HepG2 (cell line): ENCODE results near the gene EMC9. TPM values are rescaled to one million over a fixed set of nuclear protein-coding genes. Genes with fewer than 3 reads are reported as not detected.

Source experiments
- ADNP ChIP-seq: sonication (generic); formaldehyde crosslinking; IDR thresholded peaks from 2 replicates; pipeline ENCODE4 v1.4.0; 2020; ENCODE audit warnings: missing genetic modification reagents
- CCAR2 ChIP-seq: fragments of 200-400 bp; formaldehyde crosslinking; optimal IDR thresholded peaks from 2 replicates; pipeline ENCODE3; 2018; ENCODE audit warnings: low read depth, mild to moderate bottlenecking, low read length, moderate library complexity
- CEBPG ChIP-seq: IDR thresholded peaks from 2 replicates; pipeline ENCODE4 v1.6.1; 2016
- DNMT3B ChIP-seq: conservative IDR thresholded peaks from 2 replicates; pipeline ENCODE4 v1.6.1; 2016; ENCODE audit warnings: missing biosample characterization, control low read depth
- DRAP1 ChIP-seq: IDR thresholded peaks from 2 replicates; pipeline ENCODE4 v1.6.1; 2016; ENCODE audit warnings: missing genetic modification reagents, missing compliant biosample characterization
- HOMEZ ChIP-seq: IDR thresholded peaks from 2 replicates; pipeline ENCODE4 v1.6.1; 2016; ENCODE audit warnings: low read depth
- IKZF5 ChIP-seq: IDR thresholded peaks from 2 replicates; pipeline ENCODE4 v1.6.1; 2018; ENCODE audit warnings: missing genetic modification reagents, mild to moderate bottlenecking, missing compliant biosample characterization
- IRF9 ChIP-seq: sonication (generic); formaldehyde crosslinking; IDR thresholded peaks from 2 replicates; pipeline ENCODE4 v1.8.0; 2022; ENCODE audit warnings: missing genetic modification reagents, mild to moderate bottlenecking, borderline replicate concordance
- KDM6A ChIP-seq: IDR thresholded peaks from 2 replicates; pipeline ENCODE4 v1.6.1; 2016; ENCODE audit warnings: low read depth
- NCOA2 ChIP-seq: sonication (generic); formaldehyde crosslinking; IDR thresholded peaks from 2 replicates; pipeline ENCODE4 v1.8.0; 2022; ENCODE audit warnings: inconsistent platforms
- POLR2A ChIP-seq, 2 experiments: IDR thresholded peaks; 2 replicates each; pipeline ENCODE4 v1.6.1; 2011; ENCODE audit warnings: low read depth in 2 of 2, low read length in 2 of 2, mild to moderate bottlenecking in 1 of 2, moderate library complexity in 1 of 2; ENCODE audit not compliant: insufficient read depth in 1 of 2
- SALL1 ChIP-seq: sonication (generic); formaldehyde crosslinking; IDR thresholded peaks from 2 replicates; pipeline ENCODE4 v1.8.0; 2022; ENCODE audit warnings: mild to moderate bottlenecking, missing genetic modification reagents
- SMARCE1 ChIP-seq: fragments of 450-650 bp; IDR thresholded peaks from 2 replicates; pipeline ENCODE4 v1.6.1; 2017; ENCODE audit warnings: borderline replicate concordance
- SMYD3 ChIP-seq: sonication (generic); formaldehyde crosslinking; IDR thresholded peaks from 2 replicates; pipeline ENCODE4 v1.8.1; 2023; ENCODE audit warnings: mild to moderate bottlenecking, missing genetic modification reagents
- ZBTB7B ChIP-seq: sonication (generic); formaldehyde crosslinking; IDR thresholded peaks from 2 replicates; pipeline ENCODE4 v1.4.0; 2020; ENCODE audit warnings: missing genetic modification reagents
- ZMYM3 ChIP-seq: sonication (generic); formaldehyde crosslinking; IDR thresholded peaks from 2 replicates; pipeline ENCODE4 v1.5.1; 2020; ENCODE audit warnings: mild to moderate bottlenecking, missing genetic modification reagents
- ZNF160 ChIP-seq: sonication (generic); formaldehyde crosslinking; IDR thresholded peaks from 2 replicates; pipeline ENCODE4 v1.8.0; 2022; ENCODE audit warnings: mild to moderate bottlenecking, inconsistent platforms, missing genetic modification reagents
- ZNF362 ChIP-seq: sonication (generic); formaldehyde crosslinking; IDR thresholded peaks from 2 replicates; pipeline ENCODE4 v1.4.0; 2020; ENCODE audit warnings: missing genetic modification reagents, mild to moderate bottlenecking, borderline replicate concordance
- ZNF607 ChIP-seq: sonication (generic); formaldehyde crosslinking; IDR thresholded peaks from 2 replicates; pipeline ENCODE4 v1.5.1; 2020; ENCODE audit warnings: missing genetic modification reagents, mild to moderate bottlenecking, borderline replicate concordance
- ZNF747 ChIP-seq: sonication (generic); formaldehyde crosslinking; IDR thresholded peaks from 2 replicates; pipeline ENCODE4 v1.8.1; 2023; ENCODE audit warnings: missing genetic modification reagents, mild to moderate bottlenecking, borderline replicate concordance
- ZNF83 ChIP-seq: sonication (generic); formaldehyde crosslinking; IDR thresholded peaks from 2 replicates; pipeline ENCODE4 v1.4.0; 2020; ENCODE audit warnings: missing genetic modification reagents, mild to moderate bottlenecking, borderline replicate concordance
- polyA plus RNA-seq, 8 experiments: library from polyadenylated mRNA; depleted of rRNA in 3 of 8; stranded (reverse) in 7 of 8; unstranded in 1 of 8; fragments of >200 nt; fragmentation: Illumina TruSeq in 4 of 8; extraction: Trizol in 4 of 8; gene quantifications; 2 replicates each; pipeline versions ENCODE4 v1.2.1 to v1.2.3, GENCODE V29; 2011 to 2016; ENCODE audit warnings: low read depth in 4 of 8, missing spikeins in 1 of 8, mixed read lengths in 1 of 8; ENCODE audit not compliant: insufficient read depth in 1 of 8
- total RNA-seq, 5 experiments: library from RNA; depleted of rRNA; stranded (reverse); fragments of >200 nt; fragmentation: Illumina TruSeq; extraction: Trizol; gene quantifications; 2 replicates each; pipeline ENCODE4 v1.2.3, GENCODE V29; 2016; ENCODE audit warnings: low read depth in 1 of 5
- TF ChIP-seq, protein P1 (sequence below): sonication (generic); formaldehyde crosslinking; IDR thresholded peaks from 2 replicates; pipeline ENCODE4 v1.9.0; 2021; ENCODE audit warnings: missing genetic modification reagents, borderline replicate concordance
- TF ChIP-seq, protein P2 (sequence below): IDR thresholded peaks from 2 replicates; pipeline ENCODE4 v1.6.1; 2016

Gene EMC9
- total and polyA plus RNA-seq, 2 of the 13 experiments (the other 11 are each of a cell fraction or from before 2014, with no cell fraction given) = 60.5 to 78.7 TPM

- peak; percentile 59; the same call in 1 of the 2 replicates for TF ChIP-seq ZNF362 (CRISPR knock-in tag)
- peak; percentile 12; the same call in 1 of the 2 replicates for TF ChIP-seq ZNF160 (CRISPR knock-in tag)
- TF ChIP-seq KDM6A (CRISPR knock-in tag) = no peak
- no peak for TF ChIP-seq POLR2A (IDR thresholded peaks at IDR 0.05; ENCODE audit: insufficient read depth in 1 of 2, low read depth in 2 of 2, low read length in 2 of 2)
- 0 out of 2 replicates have a peak, but pooled peaks have one; percentile 23 for TF ChIP-seq ZNF607
- TF ChIP-seq SALL1 (CRISPR knock-in tag) = peak; percentile 83
- TF ChIP-seq ZNF83 (CRISPR knock-in tag) = peak; percentile 76; the same call in 1 of the 2 replicates
- TF ChIP-seq, protein P1, sequence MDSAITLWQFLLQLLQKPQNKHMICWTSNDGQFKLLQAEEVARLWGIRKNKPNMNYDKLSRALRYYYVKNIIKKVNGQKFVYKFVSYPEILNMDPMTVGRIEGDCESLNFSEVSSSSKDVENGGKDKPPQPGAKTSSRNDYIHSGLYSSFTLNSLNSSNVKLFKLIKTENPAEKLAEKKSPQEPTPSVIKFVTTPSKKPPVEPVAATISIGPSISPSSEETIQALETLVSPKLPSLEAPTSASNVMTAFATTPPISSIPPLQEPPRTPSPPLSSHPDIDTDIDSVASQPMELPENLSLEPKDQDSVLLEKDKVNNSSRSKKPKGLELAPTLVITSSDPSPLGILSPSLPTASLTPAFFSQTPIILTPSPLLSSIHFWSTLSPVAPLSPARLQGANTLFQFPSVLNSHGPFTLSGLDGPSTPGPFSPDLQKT (CRISPR knock-in tag) = no peak
- peak; percentile 80; the same call in 1 of the 2 replicates for TF ChIP-seq HOMEZ (CRISPR knock-in tag)
- no peak for TF ChIP-seq SMARCE1
- peak; percentile 46; the same call in 1 of the 2 replicates for TF ChIP-seq ZMYM3 (CRISPR knock-in tag)
- TF ChIP-seq CEBPG = peak; percentile 39; the same call in 1 of the 2 replicates
- TF ChIP-seq, protein P2, sequence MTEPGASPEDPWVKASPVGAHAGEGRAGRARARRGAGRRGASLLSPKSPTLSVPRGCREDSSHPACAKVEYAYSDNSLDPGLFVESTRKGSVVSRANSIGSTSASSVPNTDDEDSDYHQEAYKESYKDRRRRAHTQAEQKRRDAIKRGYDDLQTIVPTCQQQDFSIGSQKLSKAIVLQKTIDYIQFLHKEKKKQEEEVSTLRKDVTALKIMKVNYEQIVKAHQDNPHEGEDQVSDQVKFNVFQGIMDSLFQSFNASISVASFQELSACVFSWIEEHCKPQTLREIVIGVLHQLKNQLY = peak; percentile 14; the same call in 1 of the 2 replicates
- peak; percentile 85; the same call in 1 of the 2 replicates for TF ChIP-seq ZNF747 (CRISPR knock-in tag)
- peak; percentile 64; the same call in 1 of the 2 replicates for TF ChIP-seq NCOA2
- peak; percentile 37; the same call in 1 of the 2 replicates for TF ChIP-seq ADNP (CRISPR knock-in tag)
- no peak for TF ChIP-seq DNMT3B (CRISPR knock-in tag)
- TF ChIP-seq IRF9 = peak; percentile 58; the same call in 1 of the 2 replicates
- TF ChIP-seq CCAR2 = no peak
- TF ChIP-seq IKZF5 = peak; percentile 81
- 0 out of 2 replicates have a peak, but pooled peaks have one; percentile 51 for TF ChIP-seq DRAP1 (CRISPR knock-in tag)
- TF ChIP-seq SMYD3 (CRISPR knock-in tag) = no peak
- TF ChIP-seq ZBTB7B (CRISPR knock-in tag) = peak; percentile 57
These were observed 10.5 kb downstream of the EMC9 start (continued) for GRCh38 chr14:24130717-24131548.
